ENCODE measurements around the gene INAFM1. TPM values are rescaled to one million over a fixed set of nuclear protein-coding genes. Genes with fewer than 3 reads are reported as not detected.

Gene INAFM1
- polyA plus RNA-seq (ENCODE audit: insufficient read length in 4 of 4): 10 to 100 TPM in 2 of 4 donors, 1 to 10 TPM in 2; 5.6 to 11.4 (median 8.9) TPM

DNA sequence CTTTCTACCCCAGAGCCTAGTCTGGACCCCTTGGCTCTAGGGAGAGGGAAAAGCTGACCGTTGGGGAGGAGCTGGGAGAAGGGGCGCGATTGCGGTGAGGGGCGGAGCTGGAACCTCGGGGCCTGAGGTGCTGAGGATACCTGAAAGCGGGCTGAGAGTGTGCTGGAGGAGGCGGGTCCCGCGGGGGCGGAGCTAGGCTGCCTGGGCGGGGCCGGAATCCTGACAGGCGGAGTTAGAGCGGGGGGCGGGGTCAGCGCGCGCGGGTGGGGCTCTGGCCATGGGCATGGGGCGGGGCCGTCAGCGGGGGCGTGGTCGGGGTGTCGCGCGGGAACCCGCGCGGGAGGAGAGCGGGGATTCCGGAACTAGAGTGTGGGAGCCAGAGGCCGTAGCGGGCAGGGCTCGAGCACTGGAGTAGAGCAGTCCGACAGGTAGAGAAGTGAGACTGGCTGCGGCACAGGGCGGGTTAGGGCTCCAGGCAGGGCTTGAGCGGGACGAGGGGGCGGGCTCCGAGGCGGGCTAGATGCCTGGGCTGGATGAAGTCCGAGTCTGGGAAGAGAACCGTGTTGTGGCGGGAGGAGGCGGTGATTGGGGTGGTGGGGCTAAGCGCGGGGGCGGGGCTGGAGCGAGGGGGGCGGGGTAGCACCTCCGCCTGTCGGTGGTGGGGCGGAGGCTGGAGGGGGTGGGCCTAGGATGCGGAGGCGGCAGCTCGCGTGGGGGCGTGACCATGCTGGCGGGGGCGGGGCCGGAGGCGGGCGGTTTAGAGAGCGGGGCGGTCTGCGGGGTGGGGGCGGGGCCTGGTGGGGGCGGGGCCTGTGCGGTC lies at the start of gene INAFM1:
TSS of gene INAFM1 (plus strand) at position 815 of the 820 bp plus-strand sequence. CDS start 35 bp downstream, outside the sequence.
- peak; percentile 72 to 87 (median 76) for DNase-seq (ENCODE audit: low read depth in 4 of 4, low spot score in 3 of 4)

DNA sequence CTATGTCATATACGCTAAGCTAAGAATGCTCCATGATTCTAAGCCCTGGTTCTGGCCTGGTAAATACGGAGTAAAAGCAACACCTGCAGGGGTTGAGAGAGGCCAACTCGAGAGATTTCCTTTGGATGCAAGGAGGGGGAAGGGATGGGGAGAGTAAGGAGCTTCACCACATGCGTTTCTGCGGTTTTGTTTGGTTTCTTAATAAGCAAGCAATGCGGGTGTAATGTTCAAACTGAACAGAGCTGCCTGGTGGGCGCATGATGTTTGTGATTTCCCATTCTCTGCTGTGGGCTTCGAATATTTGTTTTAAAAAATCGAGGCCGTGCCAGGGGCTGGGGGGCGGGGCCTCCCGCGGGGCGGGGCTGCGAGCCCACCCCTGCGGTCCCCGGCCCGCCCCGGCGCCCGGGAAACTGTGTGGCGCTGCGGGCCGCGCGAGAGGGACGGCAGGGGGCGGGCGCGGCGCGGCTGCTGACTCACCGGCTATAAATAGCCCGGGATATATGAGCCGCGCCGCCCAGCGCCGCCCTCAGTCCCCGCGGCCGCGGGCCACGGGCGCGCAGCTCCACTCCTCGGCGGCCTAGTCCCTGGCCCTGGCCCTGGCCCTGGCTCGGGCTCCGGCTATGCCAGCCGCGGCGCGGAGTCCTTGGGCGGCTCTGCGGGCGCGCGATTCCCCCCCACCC lies 48.8 kb upstream of the INAFM1 start:
- peak in 3 of 4 donors; percentile 82 to 83 (median 83) for DNase-seq (ENCODE audit: low read depth in 4 of 4, low spot score in 3 of 4)

DNA sequence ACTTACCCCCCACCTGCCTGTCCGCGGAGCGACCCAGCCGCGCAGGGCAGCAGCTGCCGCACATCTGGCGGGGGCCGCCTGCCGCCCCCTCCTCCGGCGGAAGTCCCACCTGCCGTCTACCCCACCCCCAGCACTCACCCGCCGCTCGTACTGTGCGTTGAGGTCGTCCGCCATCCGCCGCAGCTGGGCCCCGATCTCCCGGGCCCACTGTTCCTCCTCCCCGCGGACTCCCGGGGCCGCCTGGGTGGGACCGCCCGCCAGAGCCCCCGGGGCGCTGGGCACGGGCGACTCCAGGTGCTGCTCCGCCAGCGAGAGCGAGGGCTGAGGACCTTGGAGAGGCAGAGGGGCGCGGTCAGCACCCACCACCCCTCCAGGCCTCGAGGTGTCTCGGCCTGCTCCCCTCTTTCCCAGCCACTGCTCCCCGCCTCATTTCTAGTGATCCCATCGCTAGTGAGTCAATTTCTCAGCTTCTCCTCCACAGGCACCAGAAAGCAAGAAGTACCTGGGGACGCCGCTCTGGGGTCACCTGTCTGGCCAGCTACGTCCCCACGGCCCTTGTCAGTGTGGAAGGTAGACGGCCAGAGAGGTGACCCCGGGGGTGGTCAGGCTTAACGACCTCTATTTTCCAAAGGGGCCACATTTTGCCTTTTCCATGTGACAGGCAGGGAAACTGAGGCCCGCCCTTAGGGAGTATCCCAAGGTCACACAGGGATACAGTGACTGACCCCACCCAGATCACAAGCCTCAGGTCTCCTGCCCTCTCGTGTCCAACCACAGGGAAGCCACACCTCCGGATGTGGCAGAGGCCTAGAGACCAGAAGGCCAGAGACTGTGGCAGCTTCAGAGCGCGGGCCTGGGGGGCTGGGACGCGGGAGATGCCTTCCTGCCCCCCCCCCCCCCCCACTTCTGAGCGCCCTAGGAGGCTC lies 48.0 kb upstream of the INAFM1 start:
- no peak for DNase-seq (ENCODE audit: low read depth in 4 of 4, low spot score in 3 of 4)

DNA sequence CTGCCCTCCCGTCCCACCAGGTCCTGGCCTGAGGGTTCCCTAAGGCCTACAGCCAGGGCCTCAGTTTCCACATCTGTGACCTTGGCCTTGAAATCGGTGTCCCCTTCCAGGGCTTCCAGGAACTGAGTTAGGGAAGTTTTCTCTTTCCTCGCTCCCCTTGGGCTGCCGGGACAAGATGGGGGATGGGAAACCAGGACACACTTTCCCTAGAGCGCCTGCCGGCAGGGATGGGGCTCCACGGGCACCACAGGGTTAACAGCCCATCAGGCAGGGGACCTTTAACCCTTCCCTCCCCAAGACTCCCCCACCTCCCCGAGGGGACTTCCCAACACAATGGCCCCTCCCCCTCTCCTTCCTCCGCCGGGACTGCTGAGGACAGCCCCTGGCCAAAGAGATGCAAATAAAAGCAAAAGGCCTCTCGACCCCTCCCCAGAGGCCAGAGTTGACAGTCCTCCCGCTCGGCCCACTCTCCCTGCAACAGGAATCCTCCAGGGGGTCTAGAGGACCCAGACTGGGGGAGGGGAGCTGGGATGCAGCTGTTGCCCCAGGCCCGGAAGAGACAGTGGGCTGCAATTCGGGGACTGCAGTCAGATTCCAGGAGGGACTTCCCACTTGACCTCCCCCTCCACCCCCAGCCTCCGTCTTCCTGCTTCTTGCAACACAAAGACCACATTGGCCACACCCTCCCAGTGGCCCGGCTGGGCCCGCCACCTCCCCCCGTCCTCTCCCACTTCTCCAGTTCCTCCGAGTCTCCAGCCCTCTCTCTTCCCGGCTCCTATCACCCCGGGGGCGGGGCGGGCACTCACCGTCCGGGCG lies 47.1 kb upstream of the INAFM1 start:
- no peak for DNase-seq (ENCODE audit: low read depth in 4 of 4, low spot score in 3 of 4)

DNA sequence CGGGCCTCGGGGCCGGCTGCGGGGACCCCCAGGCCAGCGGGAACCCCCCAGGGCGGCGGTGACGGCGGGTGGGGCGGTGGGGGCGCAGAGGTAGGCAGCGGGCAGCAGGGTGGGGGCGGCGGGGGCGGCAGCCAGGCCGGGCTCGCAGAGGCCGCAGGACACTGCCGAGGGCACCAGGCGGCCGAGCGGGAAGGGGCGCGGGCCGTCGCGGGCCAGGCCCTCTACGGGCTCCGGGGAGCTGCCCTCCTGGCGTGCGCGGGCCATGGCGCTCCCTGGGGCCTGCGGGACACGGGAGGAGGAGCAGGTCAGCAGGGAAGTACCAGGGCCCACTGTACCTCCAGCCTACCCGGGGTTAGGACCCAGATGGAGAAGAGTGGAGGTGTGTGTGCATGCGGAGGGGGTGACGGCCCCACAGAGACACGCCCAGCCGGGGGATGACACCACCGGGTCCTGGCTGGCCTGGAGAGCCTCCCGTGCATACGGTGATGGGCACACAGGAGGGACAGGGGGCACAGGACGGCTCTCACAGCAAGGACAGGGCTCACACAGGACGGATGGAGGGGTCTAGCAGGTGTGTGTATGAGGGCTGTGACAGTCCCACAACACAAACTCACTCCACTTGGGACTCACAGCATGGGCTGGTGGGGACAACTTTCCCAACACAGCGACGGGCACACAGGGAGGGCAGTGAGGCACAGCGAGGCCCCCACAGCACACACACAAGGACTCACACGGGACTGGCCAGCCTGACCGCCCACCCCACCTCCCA lies 46.3 kb upstream of the INAFM1 start:
- DNase-seq (ENCODE audit: low read depth in 4 of 4, low spot score in 3 of 4): no peak

DNA sequence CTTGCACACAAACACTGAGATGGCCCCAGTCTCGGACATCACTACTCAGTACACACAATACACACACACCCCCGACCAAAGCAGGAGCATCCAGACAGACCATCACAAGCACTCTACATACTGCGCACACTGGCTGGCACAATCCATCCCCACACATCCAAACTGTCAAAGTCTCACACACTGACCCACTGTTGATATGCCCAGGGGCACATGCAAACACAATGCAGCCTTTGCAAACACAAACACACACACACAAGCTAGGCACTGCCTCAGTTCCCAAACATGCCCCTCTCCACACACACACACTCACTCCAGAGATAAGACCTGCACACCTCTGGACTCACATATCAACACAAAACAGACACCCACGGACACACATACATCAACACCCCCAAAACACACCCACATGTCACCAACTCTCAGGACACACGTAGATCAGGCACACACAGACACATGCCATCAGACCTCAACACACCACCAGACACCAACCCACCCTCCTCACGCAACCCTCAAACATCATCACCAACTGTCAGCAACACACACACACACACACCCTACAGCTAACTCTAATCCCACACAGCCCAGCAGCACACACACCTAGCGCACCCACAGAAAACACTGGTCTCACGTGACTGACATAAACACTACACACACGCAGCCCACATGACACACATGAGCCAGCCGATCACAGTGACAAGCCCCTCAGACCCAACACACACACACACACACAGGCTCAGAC lies 45.6 kb upstream of the INAFM1 start:
- DNase-seq (ENCODE audit: low read depth in 4 of 4, low spot score in 3 of 4): no peak

DNA sequence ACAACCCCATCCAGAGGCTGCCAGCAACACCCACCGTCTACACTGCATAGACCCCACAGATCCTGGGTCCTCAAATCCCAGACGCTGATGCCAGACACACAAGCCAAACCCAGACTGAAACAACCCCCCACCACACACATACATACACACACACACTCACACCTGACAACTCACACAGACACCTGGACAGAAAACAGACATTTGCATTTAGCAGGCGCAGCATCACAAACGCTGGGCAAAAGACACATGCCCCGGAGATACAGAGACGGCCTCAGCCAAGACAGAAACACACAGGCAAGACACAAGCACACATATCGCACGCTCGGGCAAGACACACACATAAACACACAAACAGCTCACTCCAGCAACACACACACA lies 45.0 kb upstream of the INAFM1 start:
- no peak for DNase-seq (ENCODE audit: low read depth in 4 of 4, low spot score in 3 of 4)

DNA sequence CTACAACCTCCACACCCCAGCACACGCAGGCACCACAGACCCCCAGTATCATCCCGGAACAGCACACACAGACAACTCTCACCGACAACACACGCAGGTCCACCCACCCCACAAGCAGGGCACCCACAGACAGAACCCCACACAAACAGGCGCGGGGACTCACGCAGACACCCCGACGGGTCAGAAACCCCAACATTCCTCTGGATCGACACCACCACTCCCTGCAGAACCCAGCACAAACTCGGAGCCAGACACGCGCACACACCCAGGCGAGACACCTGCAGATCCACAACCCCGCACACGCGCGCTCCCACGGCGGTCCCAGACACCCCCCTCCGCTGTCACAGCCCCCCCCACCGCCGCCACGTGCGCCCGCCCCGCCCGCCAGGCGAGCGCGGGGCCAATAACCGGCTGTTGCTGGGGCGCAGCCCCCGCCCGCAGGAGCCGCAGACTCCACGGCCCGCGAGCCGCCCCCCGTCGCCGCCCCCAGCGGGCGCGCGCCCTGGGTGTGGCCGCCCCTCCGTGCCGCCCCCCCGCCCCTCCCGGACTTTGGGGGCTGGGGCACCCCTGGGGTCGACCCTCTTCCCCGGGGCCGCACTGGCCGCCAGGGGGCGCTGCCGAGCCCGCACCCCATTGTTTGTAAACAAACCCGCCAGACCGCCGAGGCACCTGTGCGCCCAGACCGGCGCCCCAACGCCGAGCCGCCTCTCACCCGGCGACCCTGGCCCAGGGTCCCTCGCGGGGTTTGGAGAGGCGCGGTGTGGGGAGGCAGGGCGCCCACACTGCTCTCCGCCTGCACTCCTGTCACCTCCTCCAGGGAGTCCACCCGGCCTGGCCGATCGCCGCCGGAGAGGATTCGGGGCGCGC lies 44.4 kb upstream of the INAFM1 start:
- no peak for DNase-seq (ENCODE audit: low read depth in 4 of 4, low spot score in 3 of 4)

DNA sequence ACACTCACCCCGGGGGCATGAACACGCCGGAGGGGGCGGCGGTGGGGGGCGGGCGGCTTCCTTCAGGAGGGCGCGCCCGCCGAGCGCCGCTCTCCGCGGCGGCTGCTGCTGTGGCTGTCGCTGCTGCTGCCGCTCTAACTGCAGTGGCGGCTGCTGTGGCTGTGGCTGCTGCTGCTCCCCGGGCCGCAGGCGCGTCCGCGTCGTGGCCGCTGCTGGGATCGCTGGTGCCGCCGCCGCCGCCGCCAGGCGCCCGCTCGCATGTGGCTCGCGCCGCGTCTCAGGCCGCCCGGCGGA lies 43.8 kb upstream of the INAFM1 start, which contains the start of gene BBC3:
TSS of gene BBC3 (minus strand) at position 279 of the 294 bp plus-strand sequence. CDS start 2,768 bp downstream, outside the sequence.
- DNase-seq (ENCODE audit: low read depth in 4 of 4, low spot score in 3 of 4): no peak

DNA sequence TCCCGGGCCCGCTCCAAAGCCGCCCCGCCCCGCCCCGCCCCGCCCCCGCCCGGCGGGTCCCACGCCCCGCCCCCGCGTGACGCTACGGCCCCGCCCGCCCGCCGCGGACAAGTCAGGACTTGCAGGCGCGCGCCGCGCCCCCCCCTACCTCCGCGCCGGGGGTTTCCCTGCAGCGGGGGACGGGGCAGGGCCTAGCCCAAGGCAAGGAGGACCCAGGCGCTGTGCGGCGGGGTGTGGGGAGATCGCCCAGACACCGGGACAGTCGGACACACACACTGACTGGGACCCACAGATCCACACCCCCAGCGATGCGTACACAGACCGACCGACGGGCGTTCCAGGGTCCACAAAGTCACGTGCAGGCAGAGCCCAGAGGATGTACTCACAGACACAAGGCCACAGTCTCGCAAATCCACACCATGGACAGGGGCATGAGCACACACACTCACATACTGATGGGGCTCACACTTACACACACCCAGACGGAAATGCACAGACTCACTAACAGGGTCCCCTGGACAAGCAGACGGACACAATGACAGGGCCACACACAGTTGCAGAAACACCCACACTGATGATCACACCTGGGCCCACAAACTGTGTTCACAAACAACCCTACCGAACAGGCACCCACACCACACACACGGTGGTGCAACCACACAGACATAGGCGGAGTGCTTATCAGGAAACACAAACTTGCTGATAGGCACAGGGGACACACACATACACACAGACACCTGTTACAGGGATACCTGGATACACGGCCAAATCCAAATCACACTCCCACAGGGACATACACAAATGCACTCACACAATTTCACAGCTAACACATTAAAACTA lies 43.2 kb upstream of the INAFM1 start:
- DNase-seq (ENCODE audit: low read depth in 4 of 4, low spot score in 3 of 4): no peak

DNA sequence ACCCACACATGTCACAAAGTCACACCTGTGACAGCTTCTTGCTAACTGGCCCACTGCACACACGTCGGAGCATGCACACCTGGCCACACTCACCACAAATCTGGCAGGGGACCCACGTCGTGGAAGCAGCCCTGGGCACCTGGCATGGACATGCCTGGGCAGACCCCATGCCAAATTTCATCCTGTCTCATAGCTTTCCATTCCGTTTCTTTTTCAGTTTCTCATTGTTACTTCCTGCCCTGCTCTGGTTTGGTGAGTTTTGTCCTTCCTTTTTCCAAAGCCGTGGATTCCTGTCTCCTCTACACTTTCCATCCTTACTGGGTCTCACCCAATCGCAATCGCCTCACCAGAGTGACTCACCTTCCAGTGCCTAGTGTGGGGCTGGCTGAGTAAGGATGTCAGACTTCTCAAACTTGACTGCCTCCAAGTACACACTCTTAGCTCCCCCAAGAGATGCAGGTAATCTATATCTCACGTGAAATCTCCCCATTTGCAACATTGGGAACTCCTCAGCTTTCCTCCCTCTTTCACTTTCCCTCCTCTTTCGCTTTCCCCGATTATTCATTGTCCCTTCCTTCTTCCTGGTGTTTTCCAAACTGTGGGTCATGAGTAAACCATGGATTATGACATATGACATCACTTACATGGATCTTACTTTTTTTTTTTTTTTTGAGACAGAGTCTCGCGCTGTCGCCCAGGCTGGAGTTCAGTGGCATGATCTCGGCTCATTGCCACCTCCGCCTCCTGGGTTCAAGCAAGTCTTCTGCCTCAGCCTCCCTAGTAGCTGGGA lies 42.1 kb upstream of the INAFM1 start:
- DNase-seq (ENCODE audit: low read depth in 4 of 4, low spot score in 3 of 4): no peak

DNA sequence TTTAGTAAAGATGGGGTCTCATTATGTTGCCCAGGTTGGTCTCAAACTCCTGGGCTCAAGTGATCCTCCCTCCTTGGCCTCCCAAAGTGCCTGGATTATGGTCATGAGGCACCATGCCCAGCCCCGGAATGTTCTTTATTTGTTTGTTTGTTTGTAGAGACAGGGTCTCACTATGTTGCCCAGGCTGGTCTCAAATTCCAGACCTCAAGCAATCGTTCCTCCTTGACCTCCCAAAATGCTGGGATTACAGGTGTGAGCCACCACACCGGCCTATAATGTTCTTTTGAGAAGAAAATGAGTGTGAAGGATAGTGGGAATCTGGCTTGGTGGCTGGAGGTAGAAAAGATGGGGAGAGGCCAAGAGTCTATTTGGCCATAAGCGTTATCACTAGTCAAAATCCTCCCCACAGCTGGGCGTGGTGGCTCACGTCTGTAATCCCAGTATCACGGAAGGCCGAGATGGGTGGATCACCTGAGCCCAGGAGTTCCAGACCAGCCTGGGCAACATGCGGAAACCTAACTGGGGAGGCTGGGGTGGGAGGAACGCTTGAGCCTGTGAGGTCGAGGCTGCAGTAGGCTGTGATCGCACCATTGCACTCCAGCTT lies 38.5 kb upstream of the INAFM1 start:
- DNase-seq (ENCODE audit: low read depth in 4 of 4, low spot score in 3 of 4): no peak

DNA sequence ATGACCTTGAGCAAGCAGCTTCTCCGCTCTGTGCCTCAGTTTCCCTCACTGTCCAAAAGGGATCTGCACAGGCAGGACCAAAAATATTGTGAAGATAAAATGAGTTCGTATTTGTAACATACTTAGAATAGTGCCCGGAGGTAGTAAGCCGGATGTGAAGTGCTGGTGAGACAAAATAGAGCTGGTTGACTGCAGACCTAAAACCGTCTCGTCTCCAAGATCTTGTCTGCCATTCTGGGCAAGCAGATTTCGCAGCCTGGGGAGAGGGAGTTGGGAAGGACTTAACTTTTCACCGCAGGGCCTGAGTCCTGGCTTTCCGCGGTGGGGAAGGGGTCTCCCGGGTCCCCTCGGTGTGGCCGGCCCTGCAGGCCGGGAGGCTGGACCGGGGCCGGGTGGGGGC lies 35.5 kb upstream of the INAFM1 start:
- no peak for DNase-seq (ENCODE audit: low read depth in 4 of 4, low spot score in 3 of 4)

DNA sequence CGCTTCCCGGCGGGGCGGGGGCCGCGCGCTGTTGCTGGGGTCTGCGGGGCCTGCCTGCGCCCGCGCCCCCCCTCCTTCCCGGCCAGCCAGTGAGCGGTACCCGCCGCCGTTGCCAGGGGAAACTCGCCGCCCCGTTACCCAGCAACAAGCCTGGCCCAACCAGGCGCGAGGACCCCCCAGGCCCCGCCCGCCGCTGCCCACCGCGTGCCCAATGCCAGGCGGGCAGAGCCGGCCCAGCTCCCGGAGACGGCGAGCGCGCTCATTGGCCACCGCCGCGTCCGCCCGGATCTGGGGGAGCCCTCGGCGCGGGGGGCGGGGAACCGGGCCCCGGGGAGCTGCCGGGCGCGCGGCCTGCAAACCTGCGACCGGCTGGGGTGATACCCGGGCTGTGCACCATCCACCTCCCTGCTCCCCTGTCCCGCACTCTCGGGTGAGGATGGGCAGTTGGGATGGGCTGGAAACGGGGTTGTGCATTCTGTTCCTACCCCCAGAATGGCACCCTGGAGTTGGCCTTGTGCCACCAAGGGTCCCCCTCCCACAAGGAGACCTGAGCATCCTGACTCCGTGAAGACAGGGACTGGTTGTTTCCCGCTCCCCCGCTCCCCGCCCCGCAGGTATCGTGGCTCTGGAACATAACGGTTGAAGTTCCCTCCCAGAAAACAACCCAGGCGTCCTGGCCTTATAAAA lies 34.9 kb upstream of the INAFM1 start:
- no peak for DNase-seq (ENCODE audit: low read depth in 4 of 4, low spot score in 3 of 4)

DNA sequence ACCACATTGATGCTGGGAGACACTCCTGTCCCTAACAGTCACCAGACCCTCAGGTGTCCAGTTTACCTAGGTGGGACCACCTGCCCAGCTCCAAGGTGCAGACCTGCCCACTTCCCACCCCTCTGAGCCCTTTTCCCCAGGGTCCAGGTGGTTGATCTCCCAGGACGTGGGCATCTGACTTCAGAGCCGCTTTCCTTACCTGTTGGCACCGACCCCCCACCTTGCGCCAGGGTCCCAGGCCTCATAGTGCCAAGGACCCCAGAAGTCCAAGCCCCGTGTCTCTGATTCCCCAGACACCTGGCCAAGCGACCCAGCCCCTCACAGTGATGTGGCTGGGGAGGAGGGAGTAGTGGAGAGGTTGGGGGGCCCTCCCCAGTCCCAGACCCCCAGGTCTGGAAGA lies 34.1 kb upstream of the INAFM1 start:
- DNase-seq (ENCODE audit: low read depth in 4 of 4, low spot score in 3 of 4): no peak
